Suprapubic skin (tissue), 4 donors: ENCODE data around the gene PLEKHH1. TPM values are rescaled to one million over a fixed set of nuclear protein-coding genes. Genes with fewer than 3 reads are reported as not detected.
A peak's percentile ranks its signal among the peaks of the same experiment; 100 is the strongest.

Experiments used
- DNase-seq, 2 donors: peaks; one replicate each; pipeline ENCODE4 v3.0.0-alpha.2; 2019; ENCODE audit warnings: low spot score in 2 of 2
- H3K27ac ChIP-seq: fragments of 200-600 bp; sonication (generic); one replicate; pipeline ENCODE4 v1.5.1; 2019
- H3K27me3 ChIP-seq: fragments of 200-600 bp; sonication (generic); one replicate; pipeline ENCODE4 v1.5.1; 2019
- H3K36me3 ChIP-seq: fragments of 200-600 bp; sonication (generic); one replicate; pipeline ENCODE4 v1.5.1; 2019
- H3K4me1 ChIP-seq: fragments of 200-600 bp; sonication (generic); one replicate; pipeline ENCODE4 v1.5.1; 2019
- H3K4me3 ChIP-seq: fragments of 200-600 bp; sonication (generic); one replicate; pipeline ENCODE4 v1.5.1; 2019; ENCODE audit warnings: mild to moderate bottlenecking
- H3K9me3 ChIP-seq: fragments of 200-600 bp; sonication (generic); one replicate; pipeline ENCODE4 v1.5.1; 2019
- EP300 ChIP-seq: sonication (generic); formaldehyde crosslinking; IDR thresholded peaks from one replicate; pipeline ENCODE4 v1.6.1; 2017; ENCODE audit warnings: antibody characterized with exemption
- POLR2A ChIP-seq, 2 donors: fragments of 450-650 bp; IDR thresholded peaks; one replicate each; pipeline ENCODE4 v1.6.1; 2017; ENCODE audit warnings: antibody characterized with exemption in 2 of 2, mild to moderate bottlenecking in 2 of 2, moderate library complexity in 2 of 2
- POLR2AphosphoS5 ChIP-seq, 3 donors: sonication (generic); formaldehyde crosslinking; IDR thresholded peaks; one replicate each; pipeline ENCODE4 v1.6.1; 2017; ENCODE audit warnings: antibody characterized with exemption in 3 of 3
- WGBS: methylation state at CpG from one replicate; pipeline ENCODE4 v1.1.5; 2018; 5-methylcytosine and 5-hydroxymethylcytosine counted together
- total RNA-seq, 4 donors: library from RNA; depleted of rRNA; stranded (reverse); fragments of >200 nt; gene quantifications; one replicate each; pipeline ENCODE4 v1.1.0, GENCODE V29; 2016
- TF ChIP-seq, protein P1 (sequence below), 2 donors: fragments of 200-600 bp in 1 of 2; fragments of 450-650 bp in 1 of 2; sonication (generic) in 1 of 2; IDR thresholded peaks; one replicate each; pipeline ENCODE4 v1.5.1; 2016 to 2019; ENCODE audit warnings: antibody characterized with exemption in 2 of 2, mild to moderate bottlenecking in 1 of 2, moderate library complexity in 1 of 2

The PLEKHH1 gene
- total RNA-seq, 4 donors from 2014 or later: 15.3 to 75.6 (median 23.7) TPM

GRCh38 chr14:67607646-67608045 lies 74.6 kb downstream of the PLEKHH1 start:
- Histone ChIP-seq H3K27ac (no peak overlapping the region), H3K27me3 (no peaks in the 10 kb centered on the region), H3K4me3 (no peak overlapping the region), H3K36me3 (no peaks in the 10 kb centered on the region), H3K9me3 (no peaks in the 10 kb centered on the region), H3K4me1 (no peaks in the 10 kb centered on the region)
- WGBS: 83% methylated on average over 5 of the region's 5 CpGs
- TF ChIP-seq, protein P1, sequence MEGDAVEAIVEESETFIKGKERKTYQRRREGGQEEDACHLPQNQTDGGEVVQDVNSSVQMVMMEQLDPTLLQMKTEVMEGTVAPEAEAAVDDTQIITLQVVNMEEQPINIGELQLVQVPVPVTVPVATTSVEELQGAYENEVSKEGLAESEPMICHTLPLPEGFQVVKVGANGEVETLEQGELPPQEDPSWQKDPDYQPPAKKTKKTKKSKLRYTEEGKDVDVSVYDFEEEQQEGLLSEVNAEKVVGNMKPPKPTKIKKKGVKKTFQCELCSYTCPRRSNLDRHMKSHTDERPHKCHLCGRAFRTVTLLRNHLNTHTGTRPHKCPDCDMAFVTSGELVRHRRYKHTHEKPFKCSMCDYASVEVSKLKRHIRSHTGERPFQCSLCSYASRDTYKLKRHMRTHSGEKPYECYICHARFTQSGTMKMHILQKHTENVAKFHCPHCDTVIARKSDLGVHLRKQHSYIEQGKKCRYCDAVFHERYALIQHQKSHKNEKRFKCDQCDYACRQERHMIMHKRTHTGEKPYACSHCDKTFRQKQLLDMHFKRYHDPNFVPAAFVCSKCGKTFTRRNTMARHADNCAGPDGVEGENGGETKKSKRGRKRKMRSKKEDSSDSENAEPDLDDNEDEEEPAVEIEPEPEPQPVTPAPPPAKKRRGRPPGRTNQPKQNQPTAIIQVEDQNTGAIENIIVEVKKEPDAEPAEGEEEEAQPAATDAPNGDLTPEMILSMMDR (IDR thresholded peaks at IDR 0.05): no peak
- TF ChIP-seq EP300 (no peak), POLR2AphosphoS5 (IDR thresholded peaks at IDR 0.05) (no peak), POLR2A (IDR thresholded peaks at IDR 0.05) (no peak)
- DNase-seq: no peak

DNA sequence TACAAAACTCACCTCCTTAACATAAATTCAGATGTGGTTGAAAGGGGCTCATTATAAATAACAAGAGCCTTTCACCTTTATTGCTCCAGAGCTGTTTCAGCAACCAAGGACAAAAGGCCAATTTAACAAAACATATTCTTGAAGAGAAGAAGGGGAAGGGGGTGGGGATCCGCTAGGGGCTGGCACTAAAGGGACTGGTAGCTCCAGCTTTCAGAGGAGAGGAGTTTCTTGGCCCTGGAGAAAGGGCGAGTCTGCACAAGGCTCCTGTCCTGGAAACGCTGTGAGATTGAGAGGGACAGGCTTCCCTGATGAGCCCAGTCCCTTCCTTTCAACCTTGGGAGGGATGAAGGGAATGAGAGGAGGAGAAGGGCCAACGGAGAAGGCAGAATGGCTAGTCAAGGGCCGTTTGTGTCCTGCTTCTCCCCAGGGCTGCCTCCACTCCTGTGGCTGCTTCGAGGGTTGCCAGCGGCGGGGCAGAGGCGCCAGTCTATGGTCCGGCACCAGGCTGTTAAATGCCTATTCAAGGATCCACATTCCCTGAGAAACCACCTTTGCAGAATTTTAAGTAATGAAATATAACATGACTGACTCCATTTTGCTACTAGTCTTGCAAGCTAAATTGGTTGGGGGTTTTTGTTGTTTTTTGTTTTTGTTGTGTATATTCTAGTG lies 76.7 kb downstream of the PLEKHH1 start:
- no peaks in the 10 kb centered on the region for H3K27me3 ChIP-seq
- no peaks in the 10 kb centered on the region for H3K36me3 ChIP-seq
- WGBS: 59% methylated on average over 10 of the region's 10 CpGs
- TF ChIP-seq POLR2A (IDR thresholded peaks at IDR 0.05) (no peak), EP300 (no peak), POLR2AphosphoS5 (IDR thresholded peaks at IDR 0.05) (no peak)
- TF ChIP-seq, protein P1 (IDR thresholded peaks at IDR 0.05): no peak
- DNase-seq: no peak
- no peak overlapping the region for H3K4me3 ChIP-seq
- no peaks in the 10 kb centered on the region for H3K9me3 ChIP-seq
- no peaks in the 10 kb centered on the region for H3K4me1 ChIP-seq
- no peak overlapping the region for H3K27ac ChIP-seq

- no peak overlapping the region for H3K4me3 ChIP-seq
- 79% methylated on average over 1 of the region's 1 CpG for WGBS
- H3K27ac ChIP-seq: no peak overlapping the region
- H3K9me3 ChIP-seq: no peaks in the 10 kb centered on the region
- DNase-seq: no peak
- no peaks in the 10 kb centered on the region for H3K27me3 ChIP-seq
- no peaks in the 10 kb centered on the region for H3K36me3 ChIP-seq
- TF ChIP-seq POLR2A (IDR thresholded peaks at IDR 0.05) (no peak), POLR2AphosphoS5 (IDR thresholded peaks at IDR 0.05) (no peak), EP300 (no peak)
- TF ChIP-seq, protein P1 (IDR thresholded peaks at IDR 0.05): no peak
- no peaks in the 10 kb centered on the region for H3K4me1 ChIP-seq
Measured at GRCh38 chr14:67610491-67610890, 77.4 kb downstream of the PLEKHH1 start.

GRCh38 chr14:67618617-67619063 lies 85.5 kb downstream of the PLEKHH1 start:
- TF ChIP-seq, protein P1 (IDR thresholded peaks at IDR 0.05): peak; percentile 36 to 48
- TF ChIP-seq POLR2A (IDR thresholded peaks at IDR 0.05): no peak
- H3K27ac ChIP-seq: no peak overlapping the region
- no peaks in the 10 kb centered on the region for H3K27me3 ChIP-seq
- DNase-seq: no peak
- H3K4me1 ChIP-seq: peaks cover 34% of the 10 kb centered on the region
- no peaks in the 10 kb centered on the region for H3K9me3 ChIP-seq
- no peak overlapping the region for H3K4me3 ChIP-seq
- H3K36me3 ChIP-seq: no peaks in the 10 kb centered on the region

DNA sequence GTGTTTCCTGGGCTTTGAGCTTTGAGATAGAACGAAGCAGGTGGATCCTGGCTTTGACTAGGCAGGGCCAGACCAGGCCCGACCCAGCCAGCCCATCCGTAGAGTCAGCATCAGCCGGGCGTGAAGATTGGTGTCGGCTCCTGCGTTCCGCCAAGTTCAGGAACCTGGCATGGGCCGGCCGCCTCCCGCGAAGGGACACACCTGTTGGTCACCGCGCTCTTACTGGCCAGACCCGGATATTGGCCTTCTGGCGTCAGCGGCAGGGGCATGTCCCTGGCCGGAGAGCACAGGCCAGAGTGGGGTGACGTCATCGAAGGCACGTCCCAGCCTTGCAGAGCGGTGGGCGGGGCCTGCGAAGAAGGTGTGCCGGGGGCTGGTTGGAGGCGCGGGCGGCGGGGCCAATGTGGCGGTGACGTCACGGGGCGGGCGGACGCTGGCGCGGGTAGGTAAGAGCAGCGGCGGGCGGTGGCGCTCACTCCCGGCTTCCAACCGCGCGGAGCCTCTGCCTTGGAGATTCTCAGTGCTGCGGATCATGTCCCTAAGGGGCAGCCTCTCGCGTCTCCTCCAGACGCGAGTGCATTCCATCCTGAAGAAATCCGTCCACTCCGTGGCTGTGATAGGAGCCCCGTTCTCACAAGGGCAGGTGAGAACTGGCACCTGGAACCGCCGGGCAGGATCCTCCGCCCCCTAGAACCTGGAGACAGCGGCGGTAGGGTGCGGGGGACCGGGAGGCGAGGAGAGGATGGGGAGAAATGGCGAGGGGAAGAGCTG lies 86.5 kb downstream of the PLEKHH1 start, which contains the start of gene ARG2:
TSS of gene ARG2 (plus strand) at position 475 of the 771 bp plus-strand sequence. CDS start at position 533, 58 bp downstream.
- peak within 1 kb of the TSS; percentile 67 for H3K4me3 ChIP-seq
- TF ChIP-seq, protein P1 (IDR thresholded peaks at IDR 0.05): no peak
- TF ChIP-seq EP300: peak; percentile 33
- TF ChIP-seq POLR2A (IDR thresholded peaks at IDR 0.05): peak in 1 of 2 donors; percentile 36
- peak in 1 of 3 donors; percentile 35 for TF ChIP-seq POLR2AphosphoS5 (IDR thresholded peaks at IDR 0.05)
- no peaks in the 10 kb centered on the region for H3K27me3 ChIP-seq
- under 1% methylated on average over 16 of the region's 62 CpGs for WGBS
- H3K27ac ChIP-seq: peak within 1 kb of the TSS; percentile 25
- H3K36me3 ChIP-seq: no peaks in the 10 kb centered on the region
- peak; percentile 97 to 98 for DNase-seq
- H3K4me1 ChIP-seq: peaks cover 34% of the 10 kb centered on the region
- H3K9me3 ChIP-seq: no peaks in the 10 kb centered on the region
